Colonic mucosa (tissue), 4 donors: ENCODE measurements around the gene AGAP2. TPM values are rescaled to one million over a fixed set of nuclear protein-coding genes. Genes with fewer than 3 reads are reported as not detected.

Experiments used
- DNase-seq: peaks from one replicate; pipeline ENCODE4 v3.0.0-alpha.2; 2020
- H3K27ac ChIP-seq: fragments of 200-600 bp; one replicate; pipeline ENCODE4 v1.8.0; 2021
- H3K27me3 ChIP-seq: fragments of 200-600 bp; one replicate; pipeline ENCODE4 v1.8.0; 2021
- H3K36me3 ChIP-seq: fragments of 200-600 bp; one replicate; pipeline ENCODE4 v1.8.0; 2021
- H3K4me1 ChIP-seq: fragments of 200-600 bp; one replicate; pipeline ENCODE4 v1.8.0; 2021; ENCODE audit warnings: mild to moderate bottlenecking
- H3K4me3 ChIP-seq: fragments of 200-600 bp; one replicate; pipeline ENCODE4 v1.8.0; 2021
- H3K9ac ChIP-seq, 2 donors: one replicate each; pipeline ENCODE4 v1.7.0; 2013; ENCODE audit warnings: control low read depth in 2 of 2, low read depth in 2 of 2, low read length in 2 of 2
- H3K9me3 ChIP-seq: fragments of 200-600 bp; one replicate; pipeline ENCODE4 v1.8.0; 2021
- intact Hi-C: fragments of 100-400 bp; cut with DNase I; formaldehyde crosslinking; loops from one replicate; pipeline ENCODE4 v1.14.1; 2022
- total RNA-seq, 2 donors: library from RNA; stranded (reverse); fragmentation: NEBNext Ultra II Directional in 1 of 2; extraction: Animal tissue kit (Norgen Biotek cat#: 25700) in 1 of 2; gene quantifications; one replicate each; pipeline ENCODE4 v1.2.1, GENCODE V29; 2021
- TF ChIP-seq, protein P1 (sequence below): fragments of 200-600 bp; IDR thresholded peaks from one replicate; pipeline ENCODE4 v1.8.0; 2022; ENCODE audit warnings: antibody characterized with exemption, mild to moderate bottlenecking
- donor health status: healthy.
- donor health status: DM: no; HTN: no; CAD: no.
- donor health status: DM: no; HTN: no; CAD: no.

AGAP2 gene
- 1 to 10 TPM in 1 of 2 donors, under 1 TPM in 1; 0.86 to 1.0 TPM for total RNA-seq

DNA sequence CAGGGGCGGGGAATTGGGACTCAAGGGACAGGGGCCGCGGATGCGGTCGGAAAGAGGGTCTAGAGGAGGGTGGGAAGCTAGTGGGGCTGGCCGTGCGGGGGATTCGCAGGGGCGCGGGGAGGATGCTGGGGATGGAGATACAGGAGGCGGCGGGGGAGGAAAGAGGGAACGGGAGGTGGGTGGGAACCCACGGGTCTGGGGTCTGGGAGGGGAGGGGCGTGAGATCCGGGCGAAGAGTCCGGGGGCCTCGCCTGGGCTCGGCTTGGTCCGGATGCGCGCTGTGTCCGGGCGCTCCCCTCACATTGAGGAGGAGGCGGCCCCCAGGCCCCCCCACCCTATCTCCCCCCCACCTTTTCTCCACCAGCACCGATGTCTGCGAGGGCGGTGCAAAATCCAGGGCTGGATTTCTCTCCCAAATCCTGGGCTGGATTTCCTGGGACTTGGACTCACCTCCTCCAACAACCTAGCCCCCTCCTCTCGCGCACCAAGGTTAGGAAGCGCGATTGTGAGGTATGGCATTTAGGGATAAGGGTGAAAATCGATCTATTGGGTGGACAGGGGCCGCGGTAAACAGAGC, at the start of gene AGAP2:
TSS of gene AGAP2 (minus strand) at position 82 of the 577 bp plus-strand sequence. CDS start 496 bp downstream, outside the sequence.
- intact Hi-C loops, result no loop called here
- Histone ChIP-seq H3K9ac (no peak within 1 kb of the TSS), H3K36me3 (no peaks in the 10 kb centered on the region), H3K4me1 (peaks cover 5% of the 10 kb centered on the region), H3K27ac (no peak within 1 kb of the TSS), H3K4me3 (peak within 1 kb of the TSS; percentile 5), H3K9me3 (no peaks in the 10 kb centered on the region), H3K27me3 (peaks cover 58% of the 10 kb centered on the region)
- TF ChIP-seq, protein P1, sequence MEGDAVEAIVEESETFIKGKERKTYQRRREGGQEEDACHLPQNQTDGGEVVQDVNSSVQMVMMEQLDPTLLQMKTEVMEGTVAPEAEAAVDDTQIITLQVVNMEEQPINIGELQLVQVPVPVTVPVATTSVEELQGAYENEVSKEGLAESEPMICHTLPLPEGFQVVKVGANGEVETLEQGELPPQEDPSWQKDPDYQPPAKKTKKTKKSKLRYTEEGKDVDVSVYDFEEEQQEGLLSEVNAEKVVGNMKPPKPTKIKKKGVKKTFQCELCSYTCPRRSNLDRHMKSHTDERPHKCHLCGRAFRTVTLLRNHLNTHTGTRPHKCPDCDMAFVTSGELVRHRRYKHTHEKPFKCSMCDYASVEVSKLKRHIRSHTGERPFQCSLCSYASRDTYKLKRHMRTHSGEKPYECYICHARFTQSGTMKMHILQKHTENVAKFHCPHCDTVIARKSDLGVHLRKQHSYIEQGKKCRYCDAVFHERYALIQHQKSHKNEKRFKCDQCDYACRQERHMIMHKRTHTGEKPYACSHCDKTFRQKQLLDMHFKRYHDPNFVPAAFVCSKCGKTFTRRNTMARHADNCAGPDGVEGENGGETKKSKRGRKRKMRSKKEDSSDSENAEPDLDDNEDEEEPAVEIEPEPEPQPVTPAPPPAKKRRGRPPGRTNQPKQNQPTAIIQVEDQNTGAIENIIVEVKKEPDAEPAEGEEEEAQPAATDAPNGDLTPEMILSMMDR, result no peak
- no peak for DNase-seq

DNA sequence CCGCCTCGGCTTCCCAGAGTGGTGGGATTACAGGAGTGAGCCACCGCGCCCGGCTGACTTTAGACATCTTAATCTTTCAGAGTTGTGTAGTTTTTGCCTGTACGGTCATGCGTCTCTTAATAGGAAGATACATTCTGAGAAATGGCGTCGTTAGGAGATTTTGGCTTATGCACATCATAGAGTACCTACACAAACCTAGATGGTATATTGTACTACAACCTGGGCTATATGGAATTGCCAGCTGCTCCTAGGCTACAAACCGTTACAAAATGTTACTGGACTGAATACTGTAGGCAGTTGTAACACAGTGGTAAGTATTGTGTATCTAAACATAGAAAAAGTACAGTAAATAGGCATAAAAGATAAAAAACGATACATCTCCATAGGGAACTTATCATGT, 45.3 kb upstream of the AGAP2 start:
- H3K9ac ChIP-seq, result no peak overlapping the region

DNA sequence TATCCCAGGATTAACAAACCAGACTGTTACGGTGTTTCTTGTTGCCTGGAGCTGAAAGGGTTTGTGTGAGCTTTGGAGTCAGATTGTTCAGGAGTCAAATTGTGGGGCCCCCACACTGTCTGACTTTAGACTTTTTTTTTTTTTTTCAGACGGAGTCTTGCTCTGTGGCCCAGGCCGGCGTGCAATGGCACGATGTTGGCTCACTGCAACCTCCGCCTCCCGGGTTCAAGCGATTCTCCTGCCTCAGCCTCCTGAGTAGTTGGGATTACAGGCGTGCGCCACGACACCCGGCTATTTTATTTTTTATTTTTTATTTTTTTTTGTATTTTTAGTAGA, 44.9 kb upstream of the AGAP2 start:
- intact Hi-C loops, result loop anchor here (5.0 kb wide), 1 partner anchor 49 kb away; no protein-coding TSS in a partner anchor
- no peaks in the 10 kb centered on the region for H3K27me3 ChIP-seq
- TF ChIP-seq, protein P1, result no peak
- peak overlapping the region; percentile 87 for H3K4me3 ChIP-seq
- peak overlapping the region; percentile 83 to 98 for H3K9ac ChIP-seq
- H3K4me1 ChIP-seq, result no peaks in the 10 kb centered on the region
- no peaks in the 10 kb centered on the region for H3K9me3 ChIP-seq
- H3K36me3 ChIP-seq, result no peaks in the 10 kb centered on the region
- H3K27ac ChIP-seq, result no peak overlapping the region
- no peak for DNase-seq

More for the DNA sequence above, 45.3 kb upstream of the AGAP2 start:
- no peaks in the 10 kb centered on the region for H3K27me3 ChIP-seq
- TF ChIP-seq, protein P1, result no peak
- no peak overlapping the region for H3K27ac ChIP-seq
- no peak overlapping the region for H3K4me3 ChIP-seq
- H3K9me3 ChIP-seq, result no peaks in the 10 kb centered on the region
- intact Hi-C loops, result loop anchor here (5.0 kb wide), 1 partner anchor 48 kb away; no protein-coding TSS in a partner anchor
- H3K4me1 ChIP-seq, result no peaks in the 10 kb centered on the region
- no peak for DNase-seq
- no peaks in the 10 kb centered on the region for H3K36me3 ChIP-seq

DNA sequence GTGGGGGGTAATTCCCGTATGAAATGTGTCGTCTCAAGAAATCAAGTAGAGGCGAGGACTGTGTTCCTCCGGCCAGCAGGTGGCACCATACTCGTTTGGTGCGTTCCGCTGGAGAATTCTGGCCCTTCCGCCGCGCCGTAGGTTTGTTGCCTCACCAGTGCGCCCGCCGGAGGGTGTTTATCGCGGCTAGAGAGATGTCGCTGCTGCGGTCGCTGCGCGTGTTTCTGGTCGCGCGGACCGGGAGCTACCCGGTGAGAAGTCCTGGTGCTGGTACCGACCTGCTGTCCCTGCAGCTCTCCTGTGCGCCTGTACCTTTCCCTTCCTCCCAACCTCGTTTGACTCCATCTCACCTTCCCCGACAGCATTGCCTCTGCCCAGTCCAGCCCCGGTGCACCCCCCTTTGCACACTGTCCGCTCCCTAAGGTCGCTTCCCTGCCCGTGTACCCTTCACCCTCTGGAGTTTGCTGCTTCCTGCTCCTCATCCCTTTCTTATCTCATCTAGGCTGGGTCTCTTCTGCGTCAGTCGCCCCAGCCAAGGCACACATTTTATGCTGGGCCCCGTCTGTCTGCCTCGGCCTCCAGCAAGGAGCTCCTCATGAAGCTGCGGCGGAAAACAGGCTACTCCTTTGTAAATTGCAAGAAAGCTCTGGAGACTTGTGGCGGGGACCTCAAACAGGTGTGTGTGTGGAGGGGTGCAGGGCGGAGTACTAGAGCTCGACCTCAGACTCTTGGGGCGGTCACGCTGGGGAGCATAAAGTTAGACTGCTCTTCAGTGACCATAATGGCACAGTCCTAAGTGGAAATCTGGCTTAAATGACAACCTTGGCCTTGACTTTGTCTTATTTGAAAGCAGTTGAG, 44.3 kb upstream of the AGAP2 start, which contains the start of gene TSFM:
TSS of gene TSFM (plus strand) at position 180 of the 858 bp plus-strand sequence. CDS start at position 195, 15 bp downstream.
- TF ChIP-seq, protein P1, result peak; percentile 87
- no peak within 1 kb of the TSS for H3K27ac ChIP-seq
- peak within 1 kb of the TSS; percentile 87 for H3K4me3 ChIP-seq
- peak; percentile 99 for DNase-seq
- intact Hi-C loops, result loop anchor here (5.0 kb wide), 1 partner anchor 49 kb away; no protein-coding TSS in a partner anchor
- H3K9ac ChIP-seq, result peak within 1 kb of the TSS; percentile 83 to 98
- H3K4me1 ChIP-seq, result no peaks in the 10 kb centered on the region
- no peaks in the 10 kb centered on the region for H3K27me3 ChIP-seq
- no peaks in the 10 kb centered on the region for H3K36me3 ChIP-seq
- no peaks in the 10 kb centered on the region for H3K9me3 ChIP-seq

DNA sequence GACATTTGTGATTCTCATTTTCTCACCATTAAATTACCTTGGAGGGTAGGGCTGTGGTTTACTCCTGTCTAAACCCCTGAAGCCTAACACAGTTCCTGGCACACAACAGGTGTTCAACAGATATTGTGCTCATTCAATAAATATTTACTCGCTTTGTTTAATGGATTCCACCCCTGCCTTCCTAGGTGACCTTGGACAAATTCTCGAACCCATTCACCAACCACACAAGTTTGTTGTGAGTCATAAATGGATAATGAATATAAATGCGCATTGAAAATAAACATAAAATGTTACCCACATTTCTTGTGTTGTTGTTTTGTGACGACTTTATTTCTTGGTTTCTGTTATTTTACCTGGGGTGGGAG, 43.7 kb upstream of the AGAP2 start:
- H3K9ac ChIP-seq, result no peak overlapping the region
- no peak overlapping the region for H3K27ac ChIP-seq
- intact Hi-C loops, result loop anchor here (5.0 kb wide), 1 partner anchor 50 kb away; no protein-coding TSS in a partner anchor

More for the DNA sequence above, 43.7 kb upstream of the AGAP2 start:
- Histone ChIP-seq H3K27me3 (no peaks in the 10 kb centered on the region), H3K4me1 (no peaks in the 10 kb centered on the region), H3K4me3 (no peak overlapping the region), H3K36me3 (no peaks in the 10 kb centered on the region), H3K9me3 (no peaks in the 10 kb centered on the region)
- TF ChIP-seq, protein P1, result no peak
- DNase-seq, result no peak
